ENCODE data around the gene FOLR2.

- TF ChIP-seq CTCF (IDR thresholded peaks at IDR 0.05) (no peak), EP300 (IDR thresholded peaks at IDR 0.05; ENCODE audit: low read depth) (no peak), POLR2AphosphoS5 (IDR thresholded peaks at IDR 0.05) (no peak)
Measured at GRCh38 chr11:72225411-72225951, 8.9 kb downstream of the FOLR2 start.
